Breast epithelium (tissue), 3 donors: ENCODE data around the gene MGAT4B.

Source experiments
- POLR2A ChIP-seq: fragments of 450-650 bp; IDR thresholded peaks from one replicate; pipeline ENCODE4 v1.6.1; 2016; ENCODE audit warnings: antibody characterized with exemption, mild to moderate bottlenecking, moderate library complexity
- POLR2AphosphoS5 ChIP-seq, 3 donors: sonication (generic); formaldehyde crosslinking; IDR thresholded peaks; one replicate each; pipeline ENCODE4 v1.6.1; 2017; ENCODE audit warnings: antibody characterized with exemption in 3 of 3

DNA sequence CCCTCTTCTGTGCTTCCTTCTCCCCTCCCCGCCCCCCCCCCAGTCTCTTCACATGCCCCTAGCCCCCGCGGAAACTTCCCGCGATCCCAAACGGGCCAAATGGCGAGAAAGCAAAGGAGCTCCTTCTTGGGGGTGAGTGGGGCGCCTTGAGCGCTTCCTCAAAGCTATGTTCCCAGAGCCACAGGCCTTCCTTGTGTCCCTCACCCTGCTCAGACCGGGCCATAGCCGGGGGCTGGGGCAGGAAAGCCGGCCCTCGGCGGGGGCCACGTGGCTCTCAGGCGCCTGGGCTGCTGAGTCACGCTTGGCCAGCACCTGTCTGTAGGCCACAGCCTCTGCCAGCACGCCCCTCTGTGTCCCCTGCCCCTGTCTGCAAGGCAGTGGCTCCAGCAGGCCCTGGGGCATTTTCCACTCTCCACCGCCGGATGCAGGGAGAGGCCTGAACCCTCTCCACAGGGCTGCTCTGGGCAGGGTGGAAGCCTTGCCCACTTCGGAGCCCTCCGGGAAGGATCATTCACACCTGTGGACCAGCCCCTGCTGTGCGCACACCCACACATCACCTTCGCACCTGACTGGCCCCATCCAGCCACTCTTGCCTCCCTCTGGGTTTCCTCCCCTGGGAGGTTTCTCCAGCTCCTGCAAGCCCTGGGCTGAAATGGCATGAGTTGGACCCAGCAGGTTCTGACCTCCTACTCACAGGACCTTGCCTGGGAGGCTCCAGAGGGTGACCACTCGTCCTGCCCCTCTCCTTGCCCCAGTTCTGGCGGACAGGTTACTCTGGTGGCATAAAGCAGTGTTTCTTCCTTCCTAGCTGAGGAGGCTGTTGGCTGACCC is 12.8 kb upstream of the MGAT4B start:
- TF ChIP-seq POLR2A (no peak), POLR2AphosphoS5 (IDR thresholded peaks at IDR 0.05) (peak in 1 of 3 donors; percentile 21)
